CD1c-positive myeloid dendritic cell (primary cell): ENCODE data around the gene ASCL5.

Experiments used
- DNase-seq: peaks from one replicate; pipeline ENCODE4 v3.0.0-alpha.2; 2016; ENCODE audit errors: extremely low spot score

ASCL5 gene

GRCh38 chr1:201085902-201086735 is 40.9 kb downstream of the ASCL5 start:
- DNase-seq: peak; percentile 43

GRCh38 chr1:201084295-201084694 is 42.7 kb downstream of the ASCL5 start:
- no peak for DNase-seq

DNA sequence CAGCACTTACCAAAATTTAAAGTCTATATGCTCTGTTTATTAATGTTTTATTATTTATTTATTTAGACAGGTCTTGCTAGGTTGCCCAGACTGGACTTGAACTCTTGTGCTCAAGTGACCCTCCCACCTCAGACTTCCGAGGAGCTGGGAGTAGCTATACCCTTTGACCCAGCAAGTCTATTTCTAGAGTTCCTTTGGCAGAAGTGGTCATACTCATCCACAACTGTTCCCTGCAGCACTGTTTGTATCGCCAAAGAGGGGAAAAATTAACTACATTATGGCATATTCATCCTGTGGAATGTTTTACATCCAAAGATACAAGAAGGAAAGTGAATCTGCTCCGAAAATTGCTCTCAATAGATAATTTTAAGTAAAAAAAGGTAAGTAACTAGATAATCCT is 43.2 kb downstream of the ASCL5 start:
- no peak for DNase-seq

- no peak for DNase-seq
These were observed 46.8 kb downstream of the ASCL5 start for GRCh38 chr1:201080135-201080534.

- no peak for DNase-seq
These were observed 49.2 kb downstream of the ASCL5 start for GRCh38 chr1:201077736-201078135.

DNA sequence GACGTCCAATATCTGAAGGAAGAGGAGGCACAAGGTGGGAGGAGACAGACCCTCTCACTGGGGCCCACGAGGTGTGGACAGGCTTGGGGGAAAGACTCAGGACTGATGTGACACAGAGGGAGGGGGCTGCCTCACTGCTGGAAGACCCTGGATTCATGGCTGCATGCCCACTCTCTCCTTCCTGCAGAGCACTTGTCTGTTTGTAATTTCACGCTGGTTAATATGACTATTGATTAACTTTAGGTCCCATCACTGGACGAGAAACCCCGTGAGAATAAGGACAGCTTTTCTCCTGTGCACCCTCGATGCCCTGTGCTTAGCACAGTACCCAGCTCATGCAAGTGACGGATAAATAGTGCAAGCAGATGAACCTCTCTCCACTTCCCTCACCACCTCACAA is 49.9 kb downstream of the ASCL5 start:
- DNase-seq: no peak

DNA sequence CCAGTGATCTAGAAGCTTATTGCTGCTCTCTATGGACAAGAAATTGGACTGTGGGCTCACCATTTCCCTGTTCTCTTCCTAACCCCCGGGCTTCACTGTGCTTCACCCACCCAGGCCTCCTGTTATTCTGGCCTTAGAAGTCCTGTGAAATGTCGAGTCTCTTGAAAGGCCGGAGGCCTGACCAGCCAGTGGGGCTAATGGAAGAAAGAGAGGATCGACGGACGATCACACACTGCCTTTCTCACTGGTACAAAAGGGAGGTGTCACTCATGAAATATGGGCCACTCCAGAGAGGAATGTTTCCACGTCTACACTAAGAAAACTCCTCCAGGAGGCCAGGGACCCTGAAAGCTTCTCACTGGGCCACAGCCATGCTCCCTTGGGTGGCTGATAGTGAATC is 50.9 kb downstream of the ASCL5 start:
- no peak for DNase-seq

DNA sequence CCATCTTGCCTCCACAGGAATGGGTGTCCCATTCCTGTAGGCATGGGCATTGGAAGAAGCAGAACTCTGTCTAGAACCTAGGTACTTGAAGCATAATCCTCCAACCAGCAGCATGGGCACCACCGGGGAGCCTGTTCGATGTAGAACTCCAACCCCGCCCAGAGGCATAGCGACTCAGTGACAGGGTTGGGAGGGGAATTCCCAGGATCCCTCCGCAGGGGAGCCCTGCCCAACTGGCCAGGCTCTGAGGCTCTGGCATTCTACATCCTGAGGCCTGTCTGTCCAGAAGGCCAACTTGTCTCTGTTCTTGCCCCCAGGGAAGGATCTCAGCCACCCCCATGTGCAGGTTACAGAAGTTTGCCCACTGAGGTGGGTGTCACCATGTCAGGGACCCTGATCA is 53.0 kb downstream of the ASCL5 start:
- no peak for DNase-seq

- DNase-seq: no peak
These were observed 54.1 kb downstream of the ASCL5 start for GRCh38 chr1:201072922-201073321.

DNA sequence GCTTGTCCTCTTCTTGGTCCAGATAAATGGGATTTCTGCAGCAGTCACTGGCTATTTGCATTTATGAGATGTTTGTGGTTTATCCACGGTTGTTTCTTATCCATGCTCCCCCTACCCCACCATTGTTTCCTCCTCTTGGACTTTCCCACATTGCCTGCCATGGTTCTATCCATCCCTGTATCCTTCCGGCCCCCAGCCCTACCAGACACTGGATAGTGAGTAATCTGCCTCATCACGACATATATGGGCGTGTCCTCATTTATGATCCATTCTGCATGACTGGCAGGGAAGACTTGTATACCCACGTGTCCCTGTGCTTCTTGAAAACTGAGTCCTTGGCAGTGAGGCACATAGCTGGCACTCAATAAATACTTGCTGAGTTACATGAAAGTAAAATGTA is 54.8 kb downstream of the ASCL5 start:
- DNase-seq: no peak

- no peak for DNase-seq
These were observed 57.3 kb downstream of the ASCL5 start for GRCh38 chr1:201069636-201070035.

GRCh38 chr1:201068976-201069375 is 58.0 kb downstream of the ASCL5 start:
- no peak for DNase-seq

DNA sequence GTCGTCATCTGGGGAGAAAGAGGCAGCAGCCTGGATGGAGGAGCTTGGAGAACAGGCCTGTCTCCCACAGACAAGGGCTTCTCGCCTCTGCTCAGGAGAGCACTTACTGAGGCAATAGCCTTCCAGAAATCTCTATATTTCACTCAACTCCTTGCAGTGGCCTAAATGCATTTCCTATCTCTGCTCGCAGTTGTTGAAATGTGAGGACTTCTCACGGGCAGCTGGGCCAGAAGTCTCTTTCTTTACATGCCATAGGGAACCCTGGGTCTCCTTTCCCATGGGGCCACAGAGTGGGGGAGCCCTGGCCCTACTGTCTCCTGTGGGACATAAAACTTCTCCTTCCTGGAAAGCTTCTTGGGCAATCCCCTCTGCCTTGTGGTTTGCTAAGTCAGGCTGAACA is 60.0 kb downstream of the ASCL5 start:
- no peak for DNase-seq

GRCh38 chr1:201065686-201066085 is 61.3 kb downstream of the ASCL5 start:
- DNase-seq: no peak

GRCh38 chr1:201064806-201065205 is 62.2 kb downstream of the ASCL5 start:
- no peak for DNase-seq
